ENCODE data around the gene SMPD1.

The SMPD1 gene

DNA sequence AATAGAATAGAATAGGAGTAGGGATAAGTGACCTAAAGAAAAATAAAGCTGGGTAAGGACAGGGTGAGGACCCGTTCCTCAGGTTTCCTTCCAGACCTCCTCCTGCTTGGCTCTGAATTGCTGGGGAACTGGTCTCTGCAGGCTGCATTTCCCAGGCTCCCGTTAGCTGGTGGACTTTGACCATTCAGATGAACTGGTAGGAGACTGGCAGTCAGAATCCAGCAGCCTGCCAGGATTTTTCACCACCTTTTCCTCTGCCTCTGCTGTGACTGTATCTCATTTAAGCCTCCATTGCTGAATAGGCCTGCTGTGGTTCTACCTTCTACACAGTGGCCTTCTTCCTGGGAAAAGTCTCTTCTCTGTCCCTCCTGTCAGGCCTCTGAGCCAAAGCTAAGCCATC lies 24.6 kb upstream of the SMPD1 start:
- TF ChIP-seq, protein P1, sequence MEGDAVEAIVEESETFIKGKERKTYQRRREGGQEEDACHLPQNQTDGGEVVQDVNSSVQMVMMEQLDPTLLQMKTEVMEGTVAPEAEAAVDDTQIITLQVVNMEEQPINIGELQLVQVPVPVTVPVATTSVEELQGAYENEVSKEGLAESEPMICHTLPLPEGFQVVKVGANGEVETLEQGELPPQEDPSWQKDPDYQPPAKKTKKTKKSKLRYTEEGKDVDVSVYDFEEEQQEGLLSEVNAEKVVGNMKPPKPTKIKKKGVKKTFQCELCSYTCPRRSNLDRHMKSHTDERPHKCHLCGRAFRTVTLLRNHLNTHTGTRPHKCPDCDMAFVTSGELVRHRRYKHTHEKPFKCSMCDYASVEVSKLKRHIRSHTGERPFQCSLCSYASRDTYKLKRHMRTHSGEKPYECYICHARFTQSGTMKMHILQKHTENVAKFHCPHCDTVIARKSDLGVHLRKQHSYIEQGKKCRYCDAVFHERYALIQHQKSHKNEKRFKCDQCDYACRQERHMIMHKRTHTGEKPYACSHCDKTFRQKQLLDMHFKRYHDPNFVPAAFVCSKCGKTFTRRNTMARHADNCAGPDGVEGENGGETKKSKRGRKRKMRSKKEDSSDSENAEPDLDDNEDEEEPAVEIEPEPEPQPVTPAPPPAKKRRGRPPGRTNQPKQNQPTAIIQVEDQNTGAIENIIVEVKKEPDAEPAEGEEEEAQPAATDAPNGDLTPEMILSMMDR (IDR thresholded peaks at IDR 0.05): no peak
- no peak for TF ChIP-seq ZFX (IDR thresholded peaks at IDR 0.05; ENCODE audit: borderline replicate concordance)
- peak overlapping the region; percentile 40 for H3K27ac ChIP-seq

DNA sequence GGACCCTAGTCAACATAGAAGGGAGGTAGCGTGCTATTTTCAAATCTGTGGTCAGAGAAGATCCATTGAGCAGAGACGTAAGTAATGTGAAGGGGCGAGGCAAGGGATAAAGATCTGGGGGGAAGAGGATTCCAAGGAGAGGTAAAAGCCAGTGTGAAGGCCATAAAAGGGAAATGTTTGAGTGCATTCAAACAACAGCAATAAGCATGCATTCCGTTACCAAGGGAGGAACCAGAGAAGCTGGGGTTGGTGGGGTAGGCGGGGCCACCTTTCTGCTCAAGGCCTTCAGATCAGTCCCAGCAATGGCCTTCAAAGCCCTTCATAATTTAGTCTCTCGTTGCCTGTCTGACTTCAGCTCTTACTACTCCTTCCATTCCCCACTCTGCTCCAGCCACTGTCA lies 18.4 kb upstream of the SMPD1 start:
- no peak overlapping the region for H3K27ac ChIP-seq
- TF ChIP-seq, protein P1 (IDR thresholded peaks at IDR 0.05): no peak
- TF ChIP-seq ZFX (IDR thresholded peaks at IDR 0.05; ENCODE audit: borderline replicate concordance): no peak

DNA sequence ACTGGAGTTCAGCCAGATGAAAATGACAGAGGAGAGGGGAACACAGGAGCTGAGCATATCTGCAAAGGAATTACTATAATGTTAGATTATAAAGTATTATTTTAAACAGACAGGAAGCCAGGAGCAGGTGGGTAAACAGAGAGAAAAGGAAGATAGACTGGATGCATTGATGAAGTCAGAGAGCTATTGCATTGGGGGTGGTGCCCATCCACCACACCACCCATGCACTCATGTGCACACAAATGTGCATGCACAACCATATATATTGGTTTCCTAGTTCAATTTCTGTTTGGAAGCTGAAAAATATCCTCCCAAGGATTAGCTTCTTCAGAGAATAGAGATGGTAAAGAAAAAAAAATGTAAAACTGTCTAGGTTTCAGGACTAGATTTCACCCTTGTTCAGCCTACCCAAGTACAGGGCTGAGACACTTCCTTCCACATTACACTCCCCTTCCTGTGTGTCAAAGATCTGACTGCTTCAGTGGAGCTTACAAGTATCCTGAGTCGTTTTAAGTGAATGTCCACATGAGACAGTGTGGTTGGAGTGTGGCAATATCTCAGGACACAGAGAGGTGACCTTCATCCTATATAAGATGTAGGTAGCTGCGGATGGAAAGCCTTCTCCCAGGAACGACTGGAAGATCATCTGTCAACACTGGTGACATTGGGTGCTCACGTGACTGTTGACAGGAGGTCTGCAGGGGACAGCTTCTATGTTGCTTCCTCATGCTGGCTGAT lies 12.2 kb upstream of the SMPD1 start:
- TF ChIP-seq ZFX (IDR thresholded peaks at IDR 0.05; ENCODE audit: borderline replicate concordance): no peak
- TF ChIP-seq, protein P1 (IDR thresholded peaks at IDR 0.05): no peak
- H3K27ac ChIP-seq: no peak overlapping the region

GRCh38 chr11:6378640-6378989 lies 11.7 kb upstream of the SMPD1 start:
- no peak overlapping the region for H3K27ac ChIP-seq
- TF ChIP-seq ZFX (IDR thresholded peaks at IDR 0.05; ENCODE audit: borderline replicate concordance): no peak

DNA sequence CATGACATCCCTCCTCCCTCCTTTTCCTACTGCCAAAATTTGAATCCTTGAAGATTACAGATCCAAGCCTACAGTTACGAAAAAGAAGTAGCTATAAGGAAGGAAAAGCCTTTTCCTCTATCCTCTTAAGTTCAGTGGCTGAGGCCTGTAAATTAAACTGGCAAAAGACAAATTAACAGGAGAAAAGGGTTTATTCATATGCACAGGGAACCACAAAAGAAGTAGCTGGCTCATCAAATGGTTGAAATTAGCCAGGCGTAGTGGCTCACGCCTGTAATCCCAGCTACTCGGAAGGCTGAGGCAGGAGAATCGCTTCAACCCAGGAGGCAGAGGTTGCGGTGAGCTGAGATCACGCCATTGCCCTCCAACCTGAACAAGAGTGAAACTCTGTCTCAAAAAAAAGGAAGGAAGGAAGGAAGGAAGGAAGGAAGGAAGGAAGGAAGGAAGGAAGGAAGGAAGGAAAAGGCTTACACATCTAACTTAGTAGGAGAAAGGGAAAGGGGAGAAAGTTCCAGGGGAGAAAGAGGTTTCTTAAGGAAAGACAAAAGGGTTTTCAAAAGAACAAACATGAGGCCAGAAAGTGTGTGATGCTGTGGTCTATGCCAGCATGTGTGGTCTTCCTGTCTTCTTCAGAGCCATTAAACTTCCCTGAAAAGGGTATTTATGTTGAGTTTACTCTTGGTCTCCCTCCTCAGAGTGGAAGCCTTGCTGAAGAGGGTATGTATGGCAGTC lies 5.1 kb upstream of the SMPD1 start:
- TF ChIP-seq ZFX (IDR thresholded peaks at IDR 0.05; ENCODE audit: borderline replicate concordance): no peak
- TF ChIP-seq, protein P1 (IDR thresholded peaks at IDR 0.05): no peak
- no peak overlapping the region for H3K27ac ChIP-seq

GRCh38 chr11:6387811-6388599 lies 2.3 kb upstream of the SMPD1 start:
- 0 out of 2 replicates have a peak overlapping the region, but pooled peaks have one; percentile 1 for H3K27ac ChIP-seq
- no peak for TF ChIP-seq ZFX (IDR thresholded peaks at IDR 0.05; ENCODE audit: borderline replicate concordance)
- TF ChIP-seq, protein P1 (IDR thresholded peaks at IDR 0.05): no peak

DNA sequence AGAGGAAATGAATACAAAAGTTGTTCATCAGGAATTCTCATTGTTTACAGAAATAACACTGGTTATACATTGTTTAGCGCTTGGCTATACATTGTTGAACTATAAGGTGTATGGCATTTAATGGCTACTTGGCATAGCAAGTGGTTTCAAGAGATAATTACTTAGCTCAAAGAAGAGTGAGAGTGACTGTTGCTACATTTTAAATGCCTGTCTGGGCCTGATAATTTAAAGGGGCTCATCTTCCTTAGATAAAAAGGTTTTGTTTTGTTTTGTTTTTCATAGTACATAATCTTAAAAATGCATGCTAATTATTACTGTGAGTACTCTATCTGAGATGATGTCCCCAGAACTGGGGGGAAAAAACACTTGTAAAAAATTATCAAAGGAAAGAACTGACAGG lies 1.5 kb upstream of the SMPD1 start:
- TF ChIP-seq ZFX (IDR thresholded peaks at IDR 0.05; ENCODE audit: borderline replicate concordance): no peak
- TF ChIP-seq, protein P1 (IDR thresholded peaks at IDR 0.05): no peak
- peak overlapping the region; percentile 81 for H3K27ac ChIP-seq
